Activated naive CD8-positive, alpha-beta T cell treated with anti-CD3 and anti-CD28 coated beads for 36 hours (primary cell): ENCODE results near the gene ARG1. TPM values are rescaled to one million over a fixed set of nuclear protein-coding genes. Genes with fewer than 3 reads are reported as not detected.
"Not testable (repeated sequence)": the region's sequence is repeated elsewhere in the genome, so short reads cannot be mapped to it uniquely, and the experiment has no call there.

ENCODE experiments used
- DNase-seq: peaks from one replicate; pipeline ENCODE4 v3.0.0; 2021
- H3K27ac Mint-ChIP-seq: one replicate; pipeline ENCODE4 v1.8.0; 2022; ENCODE audit warnings: mild to moderate bottlenecking, moderate library complexity, mixed read lengths
- H3K27me3 Mint-ChIP-seq: one replicate; pipeline ENCODE4 v1.8.0; 2022; ENCODE audit warnings: mild to moderate bottlenecking, mixed read lengths
- H3K36me3 Mint-ChIP-seq: one replicate; pipeline ENCODE4 v1.8.0; 2021; ENCODE audit warnings: mild to moderate bottlenecking, mixed read lengths
- H3K4me1 Mint-ChIP-seq: one replicate; pipeline ENCODE4 v1.8.0; 2021; ENCODE audit warnings: mixed read lengths
- H3K4me3 Mint-ChIP-seq: one replicate; pipeline ENCODE4 v1.8.0; 2022; ENCODE audit warnings: mild to moderate bottlenecking, moderate library complexity, mixed read lengths
- H3K9me3 Mint-ChIP-seq: one replicate; pipeline ENCODE4 v1.8.0; 2022; ENCODE audit warnings: mixed read lengths
- total RNA-seq, 2 experiments: library from RNA; stranded (reverse); gene quantifications; one replicate each; pipeline ENCODE4 v1.2.3, GENCODE V29; 2021

ARG1 gene
- not detected for total RNA-seq

GRCh38 chr6:131572686-131573415 lies at the start of gene ARG1:
Gene ARG1, plus strand, starts transcription at chr6:131573226. Its CDS starts 57 bp downstream, at chr6:131573283.
- peaks cover 6% of the 10 kb centered on the region for H3K36me3 Mint-ChIP-seq
- H3K4me3 Mint-ChIP-seq: no peak within 1 kb of the TSS
- no peaks in the 10 kb centered on the region for H3K27me3 Mint-ChIP-seq
- no peak for DNase-seq
- no peaks in the 10 kb centered on the region for H3K9me3 Mint-ChIP-seq
- H3K27ac Mint-ChIP-seq: no peak within 1 kb of the TSS
- H3K4me1 Mint-ChIP-seq: no peaks in the 10 kb centered on the region

- H3K4me1 Mint-ChIP-seq: peaks cover 16% of the 10 kb centered on the region
- no peak overlapping the region for H3K27ac Mint-ChIP-seq
- H3K9me3 Mint-ChIP-seq: no peaks in the 10 kb centered on the region
- no peaks in the 10 kb centered on the region for H3K36me3 Mint-ChIP-seq
- no peaks in the 10 kb centered on the region for H3K27me3 Mint-ChIP-seq
- no peak overlapping the region for H3K4me3 Mint-ChIP-seq
- no peak for DNase-seq
Observed at GRCh38 chr6:131523988-131524673, 48.9 kb upstream of the ARG1 start.

GRCh38 chr6:131524695-131525336 lies 48.2 kb upstream of the ARG1 start:
- DNase-seq: no peak
- Mint-ChIP-seq H3K4me3 (no peak overlapping the region), H3K4me1 (peaks cover 16% of the 10 kb centered on the region), H3K27ac (no peak overlapping the region), H3K36me3 (no peaks in the 10 kb centered on the region), H3K9me3 (no peaks in the 10 kb centered on the region), H3K27me3 (no peaks in the 10 kb centered on the region)

GRCh38 chr6:131530936-131531335 lies 42.1 kb upstream of the ARG1 start:
- peaks cover 47% of the 10 kb centered on the region for H3K4me1 Mint-ChIP-seq
- H3K36me3 Mint-ChIP-seq, H3K4me3 Mint-ChIP-seq, DNase-seq, H3K9me3 Mint-ChIP-seq, H3K27ac Mint-ChIP-seq, H3K27me3 Mint-ChIP-seq: not testable (repeated sequence)

GRCh38 chr6:131531681-131532080 lies 41.3 kb upstream of the ARG1 start:
- H3K27me3 Mint-ChIP-seq, H3K4me3 Mint-ChIP-seq, DNase-seq, H3K9me3 Mint-ChIP-seq, H3K27ac Mint-ChIP-seq, H3K36me3 Mint-ChIP-seq: not testable (repeated sequence)
- peaks cover 47% of the 10 kb centered on the region for H3K4me1 Mint-ChIP-seq

GRCh38 chr6:131532580-131533039 lies 40.4 kb upstream of the ARG1 start:
- Mint-ChIP-seq H3K4me3 (peak overlapping the region; percentile 12), H3K36me3 (peaks cover 6% of the 10 kb centered on the region), H3K4me1 (peaks cover 47% of the 10 kb centered on the region), H3K27ac (peak overlapping the region; percentile 70), H3K9me3 (peaks cover 4% of the 10 kb centered on the region), H3K27me3 (no peaks in the 10 kb centered on the region)
- DNase-seq: peak; percentile 58

- not testable (repeated sequence) for H3K27ac Mint-ChIP-seq, H3K4me3 Mint-ChIP-seq, H3K36me3 Mint-ChIP-seq, DNase-seq, H3K9me3 Mint-ChIP-seq, H3K4me1 Mint-ChIP-seq, H3K27me3 Mint-ChIP-seq
Observed at GRCh38 chr6:131538615-131539014, 34.4 kb upstream of the ARG1 start.

- H3K4me3 Mint-ChIP-seq: no peak overlapping the region
- H3K27me3 Mint-ChIP-seq: no peaks in the 10 kb centered on the region
- H3K36me3 Mint-ChIP-seq: no peaks in the 10 kb centered on the region
- DNase-seq: no peak
- H3K27ac Mint-ChIP-seq: no peak overlapping the region
- H3K4me1 Mint-ChIP-seq: no peaks in the 10 kb centered on the region
- no peaks in the 10 kb centered on the region for H3K9me3 Mint-ChIP-seq
Observed at GRCh38 chr6:131545317-131545716, 27.7 kb upstream of the ARG1 start.

- Mint-ChIP-seq H3K4me1 (no peaks in the 10 kb centered on the region), H3K27me3 (no peaks in the 10 kb centered on the region), H3K36me3 (no peaks in the 10 kb centered on the region), H3K4me3 (no peak overlapping the region), H3K27ac (no peak overlapping the region), H3K9me3 (no peaks in the 10 kb centered on the region)
- DNase-seq: no peak
Observed at GRCh38 chr6:131547488-131547887, 25.5 kb upstream of the ARG1 start.

- H3K27ac Mint-ChIP-seq: no peak overlapping the region
- H3K9me3 Mint-ChIP-seq: no peaks in the 10 kb centered on the region
- H3K27me3 Mint-ChIP-seq: peaks cover 2% of the 10 kb centered on the region
- no peaks in the 10 kb centered on the region for H3K4me1 Mint-ChIP-seq
- DNase-seq: no peak
- no peaks in the 10 kb centered on the region for H3K36me3 Mint-ChIP-seq
- H3K4me3 Mint-ChIP-seq: no peak overlapping the region
Observed at GRCh38 chr6:131548441-131548840, 24.6 kb upstream of the ARG1 start.

GRCh38 chr6:131549811-131550210 lies 23.2 kb upstream of the ARG1 start:
- no peak overlapping the region for H3K4me3 Mint-ChIP-seq
- no peaks in the 10 kb centered on the region for H3K4me1 Mint-ChIP-seq
- H3K27me3 Mint-ChIP-seq: peaks cover 4% of the 10 kb centered on the region
- H3K36me3 Mint-ChIP-seq: no peaks in the 10 kb centered on the region
- H3K9me3 Mint-ChIP-seq: no peaks in the 10 kb centered on the region
- no peak overlapping the region for H3K27ac Mint-ChIP-seq
- DNase-seq: no peak

GRCh38 chr6:131551902-131552301 lies 21.1 kb upstream of the ARG1 start:
- H3K4me3 Mint-ChIP-seq: no peak overlapping the region
- no peak overlapping the region for H3K27ac Mint-ChIP-seq
- H3K4me1 Mint-ChIP-seq: no peaks in the 10 kb centered on the region

GRCh38 chr6:131552572-131552971 lies 20.5 kb upstream of the ARG1 start:
- DNase-seq: no peak
- Mint-ChIP-seq H3K9me3 (no peaks in the 10 kb centered on the region), H3K36me3 (no peaks in the 10 kb centered on the region), H3K4me3 (no peak overlapping the region), H3K27me3 (peaks cover 4% of the 10 kb centered on the region), H3K27ac (no peak overlapping the region), H3K4me1 (no peaks in the 10 kb centered on the region)

More at GRCh38 chr6:131551902-131552301, 21.1 kb upstream of the ARG1 start:
- DNase-seq: no peak
- H3K27me3 Mint-ChIP-seq: peaks cover 4% of the 10 kb centered on the region
- no peaks in the 10 kb centered on the region for H3K9me3 Mint-ChIP-seq
- no peaks in the 10 kb centered on the region for H3K36me3 Mint-ChIP-seq

GRCh38 chr6:131555992-131556391 lies 17.0 kb upstream of the ARG1 start:
- Mint-ChIP-seq H3K9me3 (no peaks in the 10 kb centered on the region), H3K4me3 (no peak overlapping the region), H3K27me3 (peaks cover 4% of the 10 kb centered on the region), H3K4me1 (no peaks in the 10 kb centered on the region), H3K36me3 (no peaks in the 10 kb centered on the region), H3K27ac (no peak overlapping the region)
- DNase-seq: no peak

- Mint-ChIP-seq H3K36me3 (no peaks in the 10 kb centered on the region), H3K27ac (no peak overlapping the region), H3K27me3 (no peaks in the 10 kb centered on the region), H3K4me1 (no peaks in the 10 kb centered on the region), H3K9me3 (no peaks in the 10 kb centered on the region), H3K4me3 (no peak overlapping the region)
- no peak for DNase-seq
Observed at GRCh38 chr6:131558922-131559321, 14.1 kb upstream of the ARG1 start.
